Tibial nerve (tissue), 4 donors: ENCODE results near the gene SPSB4. TPM values are rescaled to one million over a fixed set of nuclear protein-coding genes. Genes with fewer than 3 reads are reported as not detected.

ENCODE experiments used
- DNase-seq, 2 donors: peaks; one replicate each; pipeline ENCODE4 v3.0.0-alpha.2; 2019; ENCODE audit warnings: low spot score in 2 of 2
- H3K27ac ChIP-seq, 4 donors: fragments of 200-600 bp; sonication (generic) in 3 of 4; one replicate each; pipeline ENCODE4 v1.5.1; 2017 to 2019; ENCODE audit warnings: mild to moderate bottlenecking in 1 of 4
- H3K27me3 ChIP-seq, 2 donors: fragments of 200-600 bp; sonication (generic) in 1 of 2; one replicate each; pipeline versions ENCODE4 v1.5.1 to v1.6.0; 2017 to 2019
- H3K36me3 ChIP-seq, 3 donors: fragments of 200-600 bp; sonication (generic); one replicate each; pipeline ENCODE4 v1.5.1; 2018 to 2019
- H3K4me1 ChIP-seq, 4 donors: fragments of 200-600 bp; sonication (generic) in 3 of 4; one replicate each; pipeline ENCODE4 v1.5.1; 2017 to 2019
- H3K4me3 ChIP-seq, 4 donors: fragments of 200-600 bp; sonication (generic) in 3 of 4; one replicate each; pipeline ENCODE4 v1.5.1; 2017 to 2019; ENCODE audit warnings: mild to moderate bottlenecking in 1 of 4, moderate library complexity in 1 of 4
- H3K9me3 ChIP-seq, 4 donors: fragments of 200-600 bp; sonication (generic) in 3 of 4; one replicate each; pipeline ENCODE4 v1.5.1; 2017 to 2019
- EP300 ChIP-seq, 2 donors: sonication (generic); formaldehyde crosslinking; IDR thresholded peaks; one replicate each; pipeline ENCODE4 v1.6.1; 2017; ENCODE audit warnings: antibody characterized with exemption in 2 of 2, mild to moderate bottlenecking in 1 of 2
- POLR2A ChIP-seq, 2 donors: fragments of 450-650 bp; IDR thresholded peaks; one replicate each; pipeline ENCODE4 v1.6.1; 2017; ENCODE audit warnings: antibody characterized with exemption in 2 of 2, mild to moderate bottlenecking in 2 of 2, moderate library complexity in 2 of 2
- WGBS, 2 donors: methylation state at CpG; one replicate each; pipeline ENCODE4 v1.1.5; 2018; 5-methylcytosine and 5-hydroxymethylcytosine counted together
- total RNA-seq, 4 donors: library from RNA; depleted of rRNA; stranded (reverse); fragments of >200 nt; gene quantifications; one replicate each; pipeline ENCODE4 v1.1.0, GENCODE V29; 2016
- TF ChIP-seq, protein P1 (sequence below), 5 experiments: fragments of 200-600 bp in 3 of 5; fragments of 450-650 bp in 2 of 5; sonication (generic) in 3 of 5; IDR thresholded peaks; one replicate each; pipeline ENCODE4 v1.5.1; 2016 to 2019; ENCODE audit warnings: antibody characterized with exemption in 5 of 5, mild to moderate bottlenecking in 3 of 5, moderate library complexity in 2 of 5

SPSB4 gene
- total RNA-seq, 4 donors from 2014 or later, result 0.63 to 2.0 TPM; not detected in 2

DNA sequence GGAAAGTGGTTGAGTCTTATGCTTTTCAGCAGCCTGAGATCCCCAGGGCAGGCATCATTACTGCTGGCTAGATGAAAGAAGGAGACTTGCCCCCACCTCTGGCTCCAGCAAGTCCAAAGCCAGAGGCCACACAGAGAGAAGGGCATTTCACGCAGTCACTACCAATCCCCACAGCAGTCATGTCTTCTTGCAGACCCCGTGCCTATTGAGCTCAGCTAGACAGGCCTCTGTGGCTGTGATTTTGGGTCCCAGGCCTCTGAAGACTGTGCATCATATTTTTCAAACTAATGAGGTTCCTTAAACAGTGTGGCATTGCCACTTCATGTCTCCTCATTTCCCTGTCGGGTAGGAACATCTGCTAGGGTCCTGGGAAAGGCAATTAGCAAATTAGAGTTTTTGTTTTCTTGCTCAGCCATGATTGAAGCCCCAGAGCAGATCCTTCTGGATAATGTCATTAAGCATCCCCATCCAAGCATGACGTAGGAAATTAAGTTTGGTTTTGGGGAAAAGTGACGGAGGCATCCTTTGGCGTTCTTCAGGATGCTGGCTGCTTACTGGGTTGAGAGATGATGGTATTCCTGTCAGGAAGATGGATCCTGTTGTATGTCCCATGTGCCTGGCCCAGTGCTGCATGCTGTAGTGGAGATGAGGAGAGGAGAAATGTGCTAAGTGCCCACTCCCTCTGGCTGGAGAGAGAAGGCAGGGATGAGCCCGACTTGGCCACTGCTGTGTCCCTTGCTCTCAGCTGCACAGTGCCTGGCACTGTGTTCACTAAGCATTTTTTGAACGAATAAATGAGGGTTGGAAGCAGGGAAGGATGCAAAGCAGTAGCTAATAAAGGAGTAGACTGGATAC, 7.0 kb downstream of the SPSB4 start:
- Histone ChIP-seq H3K27ac (no peak overlapping the region), H3K4me3 (no peak overlapping the region), H3K4me1 (no peaks in the 10 kb centered on the region), H3K36me3 (no peaks in the 10 kb centered on the region), H3K9me3 (no peaks in the 10 kb centered on the region), H3K27me3 (peaks cover 0 to 12% of the 10 kb centered on the region in 2 donors)
- 92 to 95% methylated on average over 8 of the region's 8 CpGs for WGBS, 2 donors
- TF ChIP-seq POLR2A (IDR thresholded peaks at IDR 0.05) (no peak), EP300 (IDR thresholded peaks at IDR 0.05) (no peak)
- TF ChIP-seq, protein P1, sequence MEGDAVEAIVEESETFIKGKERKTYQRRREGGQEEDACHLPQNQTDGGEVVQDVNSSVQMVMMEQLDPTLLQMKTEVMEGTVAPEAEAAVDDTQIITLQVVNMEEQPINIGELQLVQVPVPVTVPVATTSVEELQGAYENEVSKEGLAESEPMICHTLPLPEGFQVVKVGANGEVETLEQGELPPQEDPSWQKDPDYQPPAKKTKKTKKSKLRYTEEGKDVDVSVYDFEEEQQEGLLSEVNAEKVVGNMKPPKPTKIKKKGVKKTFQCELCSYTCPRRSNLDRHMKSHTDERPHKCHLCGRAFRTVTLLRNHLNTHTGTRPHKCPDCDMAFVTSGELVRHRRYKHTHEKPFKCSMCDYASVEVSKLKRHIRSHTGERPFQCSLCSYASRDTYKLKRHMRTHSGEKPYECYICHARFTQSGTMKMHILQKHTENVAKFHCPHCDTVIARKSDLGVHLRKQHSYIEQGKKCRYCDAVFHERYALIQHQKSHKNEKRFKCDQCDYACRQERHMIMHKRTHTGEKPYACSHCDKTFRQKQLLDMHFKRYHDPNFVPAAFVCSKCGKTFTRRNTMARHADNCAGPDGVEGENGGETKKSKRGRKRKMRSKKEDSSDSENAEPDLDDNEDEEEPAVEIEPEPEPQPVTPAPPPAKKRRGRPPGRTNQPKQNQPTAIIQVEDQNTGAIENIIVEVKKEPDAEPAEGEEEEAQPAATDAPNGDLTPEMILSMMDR (IDR thresholded peaks at IDR 0.05), result no peak
- no peak for DNase-seq

DNA sequence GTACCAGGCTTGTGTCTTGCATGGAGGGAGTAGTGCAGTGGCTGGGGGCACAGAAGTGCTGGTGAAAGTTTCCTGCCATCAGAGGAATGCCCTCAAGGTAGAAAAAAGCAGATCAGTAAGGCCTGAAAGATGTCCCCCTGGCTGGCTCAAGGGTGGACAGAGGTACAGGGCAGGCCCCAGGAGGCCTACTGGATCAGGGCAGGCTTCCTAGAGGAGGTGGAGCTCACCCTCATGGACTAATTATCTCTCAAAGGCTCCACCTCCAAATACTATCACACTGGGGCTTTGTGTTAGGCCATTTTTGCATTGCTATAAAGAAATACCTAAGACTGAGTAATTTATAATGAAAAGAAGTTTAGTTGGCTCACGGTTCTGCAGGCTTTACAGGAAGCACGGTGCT, 7.8 kb downstream of the SPSB4 start:
- no peak for TF ChIP-seq EP300 (IDR thresholded peaks at IDR 0.05)
- TF ChIP-seq, protein P1 (IDR thresholded peaks at IDR 0.05), result no peak
- no peak for TF ChIP-seq POLR2A (IDR thresholded peaks at IDR 0.05)
- Histone ChIP-seq H3K4me1 (no peaks in the 10 kb centered on the region), H3K27me3 (peaks cover 0 to 4% of the 10 kb centered on the region in 2 donors), H3K4me3 (no peak overlapping the region), H3K27ac (no peak overlapping the region), H3K36me3 (no peaks in the 10 kb centered on the region), H3K9me3 (no peaks in the 10 kb centered on the region)
- whole genome bisulfite sequencing, 2 donors, result 94 to 95% methylated on average over 2 of the region's 2 CpGs
- no peak for DNase-seq

DNA sequence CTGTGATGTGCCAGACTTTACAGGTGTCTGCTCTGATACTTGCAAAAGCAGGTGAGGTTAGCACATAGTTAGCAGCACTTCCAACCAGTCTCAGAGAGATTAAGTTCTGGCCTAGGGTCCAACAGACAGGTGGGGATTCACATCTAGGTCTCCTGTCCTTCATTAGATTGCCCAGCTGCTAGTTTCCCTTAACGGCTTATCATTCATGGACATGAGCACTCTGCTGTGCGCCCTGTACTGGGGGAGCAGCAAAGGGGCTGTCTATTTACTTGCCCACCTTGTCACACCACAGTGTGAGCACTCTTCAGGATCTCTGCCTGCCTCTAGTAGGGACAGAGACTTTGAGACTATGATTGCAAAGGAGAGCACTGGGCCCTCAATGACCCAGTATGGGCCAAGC, 8.7 kb downstream of the SPSB4 start:
- Histone ChIP-seq H3K4me1 (no peaks in the 10 kb centered on the region), H3K36me3 (no peaks in the 10 kb centered on the region), H3K4me3 (no peak overlapping the region), H3K27ac (no peak overlapping the region), H3K27me3 (no peaks in the 10 kb centered on the region), H3K9me3 (no peaks in the 10 kb centered on the region)
- DNase-seq, result no peak
- WGBS, 2 donors, result 95 to 100% methylated on average over 2 of the region's 2 CpGs
- TF ChIP-seq, protein P1 (IDR thresholded peaks at IDR 0.05), result no peak
- no peak for TF ChIP-seq EP300 (IDR thresholded peaks at IDR 0.05)
- no peak for TF ChIP-seq POLR2A (IDR thresholded peaks at IDR 0.05)

GRCh38 chr3:141060327-141060726, 9.2 kb downstream of the SPSB4 start:
- no peak for DNase-seq
- TF ChIP-seq, protein P1 (IDR thresholded peaks at IDR 0.05), result no peak
- TF ChIP-seq POLR2A (IDR thresholded peaks at IDR 0.05) (no peak), EP300 (IDR thresholded peaks at IDR 0.05) (no peak)
- no peaks in the 10 kb centered on the region for H3K9me3 ChIP-seq
- no peaks in the 10 kb centered on the region for H3K36me3 ChIP-seq
- H3K27me3 ChIP-seq, result no peaks in the 10 kb centered on the region
- H3K27ac ChIP-seq, result no peak overlapping the region
- H3K4me1 ChIP-seq, result no peaks in the 10 kb centered on the region
- 55 to 62% methylated on average over 3 of the region's 3 CpGs for whole genome bisulfite sequencing, 2 donors
- no peak overlapping the region for H3K4me3 ChIP-seq

DNA sequence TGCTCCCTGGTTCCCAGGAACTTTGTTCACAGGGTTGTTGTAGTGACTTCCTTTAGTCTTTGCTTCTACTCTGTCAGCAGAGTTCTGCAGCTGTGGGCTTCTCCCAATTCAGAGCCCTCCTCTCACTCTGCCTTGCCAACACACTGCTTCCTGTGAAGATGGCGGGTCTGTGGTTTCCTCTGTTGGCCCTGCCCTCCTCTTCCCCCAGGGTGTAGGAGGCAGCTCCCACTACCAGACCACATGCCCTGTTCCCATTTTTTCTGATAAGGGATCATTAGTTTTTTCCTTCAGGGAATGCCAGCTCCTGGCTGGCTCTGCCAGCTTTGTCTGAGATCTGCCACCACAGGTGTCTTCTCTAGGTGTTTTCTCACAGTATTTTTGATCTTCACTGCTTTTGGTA, 12.7 kb downstream of the SPSB4 start:
- no peak for TF ChIP-seq POLR2A (IDR thresholded peaks at IDR 0.05)
- TF ChIP-seq, protein P1 (IDR thresholded peaks at IDR 0.05), result no peak
- no peak for TF ChIP-seq EP300 (IDR thresholded peaks at IDR 0.05)
- Histone ChIP-seq H3K27me3 (no peaks in the 10 kb centered on the region), H3K4me3 (no peak overlapping the region), H3K27ac (no peak overlapping the region), H3K4me1 (no peaks in the 10 kb centered on the region), H3K9me3 (no peaks in the 10 kb centered on the region), H3K36me3 (no peaks in the 10 kb centered on the region)
- no peak for DNase-seq
- WGBS, 2 donors, result 63 to 72% methylated on average over 1 of the region's 1 CpG
